HAP-1 (cell line): ENCODE data around the gene GOLGA8S.
"Not testable (repeated sequence)": the region's sequence is repeated elsewhere in the genome, so short reads cannot be mapped to it uniquely, and the experiment has no call there.

Experiments used
- DNase-seq, 2 experiments: peaks; one replicate each; pipeline ENCODE4 v3.0.0-alpha.2; 2016 to 2020; ENCODE audit warnings: low spot score in 2 of 2
- H3K27me3 ChIP-seq: fragments of 250-450 bp; sonication (Bioruptor Pico); 2 replicates; pipeline ENCODE4 v1.5.1; 2020; ENCODE audit warnings: low read depth, mild to moderate bottlenecking, moderate library complexity
- H3K36me3 ChIP-seq: fragments of 250-450 bp; sonication (Bioruptor Pico); replicated peaks from 2 replicates; pipeline ENCODE4 v1.5.1; 2020; ENCODE audit warnings: mild to moderate bottlenecking
- H3K4me1 ChIP-seq: fragments of 250-450 bp; sonication (Bioruptor Pico); 2 replicates; pipeline ENCODE4 v1.5.1; 2020; ENCODE audit warnings: mild to moderate bottlenecking
- H3K4me3 ChIP-seq: fragments of 250-450 bp; sonication (Bioruptor Pico); 2 replicates; pipeline ENCODE4 v1.5.1; 2020; ENCODE audit warnings: mild to moderate bottlenecking, moderate library complexity
- H3K9me3 ChIP-seq: fragments of 250-450 bp; sonication (Bioruptor Pico); 2 replicates; pipeline ENCODE4 v1.5.1; 2020; ENCODE audit warnings: mild to moderate bottlenecking, moderate library complexity
- in situ Hi-C: fragments of 300-500 bp; cut with MboI; formaldehyde crosslinking; loops from 3 replicates; pipeline ENCODE4 v1.14.3; 2020; ENCODE audit warnings: low sequenced_read_pairs, inconsistent platforms, mixed read lengths

The GOLGA8S gene

GRCh38 chr15:23411841-23412240 is 57.3 kb downstream of the GOLGA8S start:
- H3K9me3 ChIP-seq: no peaks in the 10 kb centered on the region
- in situ Hi-C loops: no loop called here
- no peak for DNase-seq
- no peaks in the 10 kb centered on the region for H3K36me3 ChIP-seq
- H3K27me3 ChIP-seq: no peaks in the 10 kb centered on the region
- no peak overlapping the region for H3K4me3 ChIP-seq
- H3K4me1 ChIP-seq: no peaks in the 10 kb centered on the region

- H3K27me3 ChIP-seq, DNase-seq, H3K9me3 ChIP-seq, H3K4me1 ChIP-seq, H3K4me3 ChIP-seq, in situ Hi-C loops, H3K36me3 ChIP-seq: not testable (repeated sequence)
Observed at GRCh38 chr15:23412881-23413600, 58.5 kb downstream of the GOLGA8S start.
